HepG2 (cell line): ENCODE measurements around the gene CA11. TPM values are rescaled to one million over a fixed set of nuclear protein-coding genes. Genes with fewer than 3 reads are reported as not detected.
A peak's percentile ranks its signal among the peaks of the same experiment; 100 is the strongest.

Source experiments
- ATAC-seq: fragments of 200-7000 bp; cut with Tn5 transposase; 3 replicates; pipeline ENCODE4 v1.9.1; 2020; ENCODE audit warnings: mild to moderate bottlenecking, moderate library complexity
- BruUV-seq: library from RNA; stranded (reverse); fragments of 400-500 nt; replicated peaks from 2 replicates; lab custom pipeline; 2021; lab: Mats Ljungman, UMichigan
- CTCF ChIA-PET: fragments of 300-600 bp; formaldehyde crosslinking; extraction: SDS; loops from one replicate; lab custom pipeline; 2021; ENCODE audit warnings: low total read pairs, inconsistent platforms, low intra/inter-chr PET ratio; lab: Yijun Ruan, JAX
- POLR2A ChIA-PET: fragments of 350-600 bp; sonication (Branson Sonifier 250); formaldehyde crosslinking; loops from one replicate; lab custom pipeline; 2020; ENCODE audit warnings: antibody characterized with exemption, inconsistent platforms; lab: Yijun Ruan, JAX
- DNase-seq: peaks from one replicate; pipeline ENCODE4 v3.0.0-alpha.2; 2015; ENCODE audit warnings: low spot score
- FAIRE-seq: peaks from 3 replicates; lab custom pipeline; 2011; peaks lifted over from hg19 to GRCh38; lab: Jason Lieb, UNC
- H2AFZ ChIP-seq: one replicate; pipeline ENCODE4 v1.6.1; 2011; ENCODE audit warnings: low read length, inconsistent platforms
- H3K27ac ChIP-seq: fragments of 300-600 bp; 3 replicates; pipeline ENCODE4 v1.8.0; 2011; ENCODE audit warnings: mixed run types, mild to moderate bottlenecking, mixed read lengths, low read length, inconsistent platforms; ENCODE audit not compliant: insufficient read depth; ENCODE audit errors: extremely low read length
- H3K27me3 ChIP-seq, 2 experiments: fragments of 200-600 bp in 1 of 2; 2 replicates in 1 of 2; 3 replicates in 1 of 2; pipeline versions ENCODE4 v1.6.0 to v1.8.0; 2011; ENCODE audit warnings: low read length in 2 of 2, mild to moderate bottlenecking in 2 of 2, moderate library complexity in 2 of 2, inconsistent platforms in 1 of 2; ENCODE audit not compliant: insufficient read depth in 2 of 2, control insufficient read depth in 1 of 2
- H3K36me3 ChIP-seq, 2 experiments: fragments of 200-600 bp in 1 of 2; replicated peaks in 1 of 2; 2 replicates in 1 of 2; 3 replicates in 1 of 2; pipeline versions ENCODE4 v1.5.1 to v1.8.0; 2011; ENCODE audit warnings: low read length in 2 of 2, inconsistent platforms in 1 of 2; ENCODE audit not compliant: insufficient read depth in 2 of 2, control insufficient read depth in 1 of 2
- H3K4me1 ChIP-seq: 2 replicates; pipeline ENCODE4 v1.5.1; 2012; ENCODE audit warnings: low read length, inconsistent platforms; ENCODE audit not compliant: insufficient read depth
- H3K4me2 ChIP-seq: 2 replicates; pipeline ENCODE4 v1.6.0; 2011; ENCODE audit warnings: low read depth, low read length, inconsistent platforms
- H3K4me3 ChIP-seq, 3 experiments: fragments of 200-600 bp in 1 of 3; sonication (generic), shearing (Covaris generic) in 1 of 3; replicated peaks in 1 of 3; 2 replicates each; pipeline ENCODE4 v1.5.1; 2011 to 2016; ENCODE audit warnings: low read length in 3 of 3, inconsistent platforms in 2 of 3, low read depth in 2 of 3, mild to moderate bottlenecking in 2 of 3, control low read depth in 1 of 3, mixed read lengths in 1 of 3; ENCODE audit not compliant: insufficient read depth in 1 of 3
- H3K79me2 ChIP-seq: one replicate; pipeline ENCODE4 v1.6.1; 2011; ENCODE audit warnings: low read length, inconsistent platforms; ENCODE audit not compliant: insufficient read depth
- H3K9ac ChIP-seq: 2 replicates; pipeline ENCODE4 v1.6.0; 2011; ENCODE audit warnings: mild to moderate bottlenecking, low read depth, low read length, inconsistent platforms; ENCODE audit not compliant: insufficient read depth
- H3K9me3 ChIP-seq: 2 replicates; pipeline ENCODE4 v1.5.1; 2012; ENCODE audit warnings: mild to moderate bottlenecking, low read length
- H4K20me1 ChIP-seq: 2 replicates; pipeline ENCODE4 v1.6.0; 2011; ENCODE audit warnings: inconsistent platforms, mild to moderate bottlenecking, low read length, moderate library complexity; ENCODE audit not compliant: insufficient read depth
- ATF1 ChIP-seq: IDR thresholded peaks from 2 replicates; pipeline ENCODE4 v1.6.1; 2016; ENCODE audit warnings: mild to moderate bottlenecking, control low read depth
- CEBPB ChIP-seq: IDR thresholded peaks from 2 replicates; pipeline ENCODE4 v1.6.1; 2011; ENCODE audit warnings: low read depth, low read length, improper control_type of control experiment, borderline replicate concordance
- CHD2 ChIP-seq: IDR thresholded peaks from 2 replicates; pipeline ENCODE4 v1.6.1; 2011; ENCODE audit warnings: low read depth, low read length, improper control_type of control experiment
- CREB1 ChIP-seq, 2 experiments: fragments of 450-650 bp in 1 of 2; IDR thresholded peaks; 2 replicates each; pipeline ENCODE4 v1.6.1; 2016 to 2017; ENCODE audit warnings: control low read depth in 1 of 2, mild to moderate bottlenecking in 1 of 2, missing compliant biosample characterization in 1 of 2, missing genetic modification characterization in 1 of 2
- ERF ChIP-seq: IDR thresholded peaks from 2 replicates; pipeline ENCODE4 v1.6.1; 2018; ENCODE audit warnings: missing biosample characterization, missing genetic modification reagents
- HES4 ChIP-seq: sonication (generic); formaldehyde crosslinking; IDR thresholded peaks from 2 replicates; pipeline ENCODE4 v1.9.0; 2021; ENCODE audit warnings: mild to moderate bottlenecking, missing genetic modification reagents, borderline replicate concordance
- KLF9 ChIP-seq: IDR thresholded peaks from 2 replicates; pipeline ENCODE4 v1.6.1; 2016; ENCODE audit warnings: low read depth
- NFE2 ChIP-seq: sonication (generic); formaldehyde crosslinking; IDR thresholded peaks from 2 replicates; pipeline ENCODE4 v1.4.0; 2020; ENCODE audit warnings: missing genetic modification reagents
- NFIB ChIP-seq: sonication (generic); formaldehyde crosslinking; IDR thresholded peaks from 2 replicates; pipeline ENCODE4 v1.9.0; 2021; ENCODE audit warnings: missing genetic modification reagents, mild to moderate bottlenecking, borderline replicate concordance
- NFYC ChIP-seq: IDR thresholded peaks from 2 replicates; pipeline ENCODE4 v1.6.1; 2016; ENCODE audit warnings: missing genetic modification reagents, missing compliant biosample characterization
- PCBP2 ChIP-seq: fragments of 200-400 bp; formaldehyde crosslinking; optimal IDR thresholded peaks from 2 replicates; pipeline ENCODE3; 2018; ENCODE audit warnings: low read length, low read depth; ENCODE audit not compliant: poor library complexity, severe bottlenecking
- RFX5 ChIP-seq: IDR thresholded peaks from 2 replicates; pipeline ENCODE4 v1.6.1; 2011; ENCODE audit warnings: low read depth, low read length, improper control_type of control experiment
- RFXANK ChIP-seq: IDR thresholded peaks from 2 replicates; pipeline ENCODE4 v1.6.1; 2016
- TFDP1 ChIP-seq: IDR thresholded peaks from 2 replicates; pipeline ENCODE4 v1.6.1; 2016; ENCODE audit warnings: missing compliant biosample characterization, missing genetic modification reagents, borderline replicate concordance
- ZBTB38 ChIP-seq: sonication (generic); formaldehyde crosslinking; IDR thresholded peaks from 2 replicates; pipeline ENCODE4 v1.5.1; 2020; ENCODE audit warnings: mild to moderate bottlenecking, missing genetic modification reagents
- ZNF282 ChIP-seq: fragments of 450-650 bp; IDR thresholded peaks from 2 replicates; pipeline ENCODE4 v1.6.1; 2018; ENCODE audit not compliant: partially characterized antibody
- ZNF7 ChIP-seq: IDR thresholded peaks from 2 replicates; pipeline ENCODE4 v1.6.1; 2016; ENCODE audit warnings: missing biosample characterization, missing genetic modification reagents
- ZNF772 ChIP-seq: sonication (generic); formaldehyde crosslinking; IDR thresholded peaks from 2 replicates; pipeline ENCODE4 v1.5.0; 2020; ENCODE audit warnings: mild to moderate bottlenecking, missing genetic modification reagents
- ZNF841 ChIP-seq: sonication (generic); formaldehyde crosslinking; IDR thresholded peaks from 2 replicates; pipeline ENCODE4 v1.8.1; 2023; ENCODE audit warnings: missing genetic modification reagents, borderline replicate concordance
- ZUFSP ChIP-seq: sonication (generic); formaldehyde crosslinking; IDR thresholded peaks from 2 replicates; pipeline ENCODE4 v1.9.0; 2021; ENCODE audit warnings: missing genetic modification reagents, mild to moderate bottlenecking, borderline replicate concordance
- WGBS: methylation state at CpG from one replicate; pipeline ENCODE4 v1.1.6; 2017; ENCODE audit warnings: low lambda C conversion rate; 5-methylcytosine and 5-hydroxymethylcytosine counted together
- in situ Hi-C: cut with HindIII; loops from 2 replicates; pipeline ENCODE4 v1.10.0; 2017; ENCODE audit warnings: low pct_unique_long_range_greater_than_20kb; ENCODE audit not compliant: extremely low pct_ligation_motif_present
- intact Hi-C: fragments of 100-400 bp; cut with micrococcal nuclease; formaldehyde crosslinking; loops from one replicate; pipeline ENCODE4 v1.10.0; 2022; ENCODE audit not compliant: unreplicated experiment
- polyA plus RNA-seq, 8 experiments: library from polyadenylated mRNA; depleted of rRNA in 3 of 8; stranded (reverse) in 7 of 8; unstranded in 1 of 8; fragments of >200 nt; fragmentation: Illumina TruSeq in 4 of 8; extraction: Trizol in 4 of 8; gene quantifications; 2 replicates each; pipeline versions ENCODE4 v1.2.1 to v1.2.3, GENCODE V29; 2011 to 2016; ENCODE audit warnings: low read depth in 4 of 8, missing spikeins in 1 of 8, mixed read lengths in 1 of 8; ENCODE audit not compliant: insufficient read depth in 1 of 8
- total RNA-seq, 5 experiments: library from RNA; depleted of rRNA; stranded (reverse); fragments of >200 nt; fragmentation: Illumina TruSeq; extraction: Trizol; gene quantifications; 2 replicates each; pipeline ENCODE4 v1.2.3, GENCODE V29; 2016; ENCODE audit warnings: low read depth in 1 of 5

The CA11 gene
- total and polyA plus RNA-seq, 2 of the 13 experiments (the other 11 are each of a cell fraction or from before 2014, with no cell fraction given) = 0.41 to 0.58 TPM

GRCh38 chr19:48660852-48661710, 15.1 kb upstream of the CA11 start (continued):
- TF ChIP-seq TFDP1 (CRISPR knock-in tag) = peak; percentile 60; the same call in 1 of the 2 replicates
- TF ChIP-seq ERF (CRISPR knock-in tag) = no peak
- no peak for TF ChIP-seq ZNF282
- TF ChIP-seq NFYC (CRISPR knock-in tag) = peak; percentile 75
- 0 out of 2 replicates have a peak, but pooled peaks have one; percentile 21 for TF ChIP-seq ZBTB38 (CRISPR knock-in tag)
- TF ChIP-seq ATF1 (CRISPR knock-in tag) = peak; percentile 87

GRCh38 chr19:48659768-48660167, 13.8 kb upstream of the CA11 start:
- FAIRE-seq (no peak), DNase-seq (no peak), ATAC-seq (no peak)
- Histone ChIP-seq H3K9me3 (no peaks in the 10 kb centered on the region), H3K4me3 (no peak overlapping the region), H3K36me3 (no peaks in the 10 kb centered on the region), H3K27me3 (peaks cover 1 to 3% of the 10 kb centered on the region in 2 experiments; a peak in 2 of 5 replicates), H3K9ac (no peak overlapping the region), H3K4me2 (no peak overlapping the region), H3K79me2 (no peaks in the 10 kb centered on the region), H3K27ac (no peak overlapping the region), H2AFZ (no peak overlapping the region), H3K4me1 (no peaks in the 10 kb centered on the region), H4K20me1 (no peaks in the 10 kb centered on the region)
- WGBS = 60% methylated on average over 5 of the region's 5 CpGs
- in situ Hi-C loops (no loop called here), intact Hi-C loops (no loop called here)
- no peak for TF ChIP-seq NFE2
- no peak for TF ChIP-seq CHD2
- no peak for TF ChIP-seq ZNF7 (CRISPR knock-in tag)
- no peak for TF ChIP-seq KLF9 (CRISPR knock-in tag)
- TF ChIP-seq RFXANK = peak; percentile 92
- TF ChIP-seq ZNF841 (CRISPR knock-in tag) = no peak
- peak; percentile 59; the same call in 1 of the 2 replicates for TF ChIP-seq CEBPB
- no peak for TF ChIP-seq PCBP2
- no peak for TF ChIP-seq CREB1 (IDR thresholded peaks at IDR 0.05)
- TF ChIP-seq CREB1 (CRISPR knock-in tag; IDR thresholded peaks at IDR 0.05) = peak; percentile 65
- no peak for TF ChIP-seq ZNF772 (CRISPR knock-in tag)
- TF ChIP-seq HES4 (CRISPR knock-in tag) = no peak
- TF ChIP-seq RFX5 = peak; percentile 97
- no peak for TF ChIP-seq ZUFSP (CRISPR knock-in tag)
- TF ChIP-seq NFIB (CRISPR knock-in tag) = no peak
- ChIA-PET CTCF (no interaction called here), POLR2A (no interaction called here)
- no TSS peak for BruUV-seq
